EL (cell line): ENCODE measurements around the gene CAMK2D.

Source experiments
- DNase-seq: peaks from one replicate; pipeline ENCODE4 v3.0.0-alpha.2; 2016

Gene CAMK2D

DNA sequence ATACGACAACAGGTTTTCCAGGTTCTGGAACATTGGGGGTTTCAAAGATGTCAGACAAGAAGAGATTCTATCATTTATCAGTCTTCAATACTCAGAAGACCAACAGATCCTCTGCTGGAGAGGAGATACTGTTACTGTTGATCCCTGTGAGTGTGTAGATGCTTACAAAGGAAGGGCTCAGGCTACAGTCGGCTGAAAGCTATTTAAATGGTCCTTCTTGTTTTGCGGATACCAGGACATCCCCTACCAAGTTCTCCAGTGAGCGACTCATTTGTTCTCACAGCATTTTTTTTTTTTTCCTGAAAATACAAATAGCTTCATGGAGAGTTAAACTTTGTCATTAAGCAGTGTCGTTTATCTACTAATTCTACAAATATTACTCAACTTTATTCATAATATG, 201.6 kb downstream of the CAMK2D start:
- no peak for DNase-seq

- no peak for DNase-seq
Measured at GRCh38 chr4:113556382-113557134, 205.0 kb downstream of the CAMK2D start.

- no peak for DNase-seq
Measured at GRCh38 chr4:113555868-113556267, 205.7 kb downstream of the CAMK2D start.

GRCh38 chr4:113553082-113553481, 208.5 kb downstream of the CAMK2D start:
- no peak for DNase-seq

GRCh38 chr4:113550510-113550909, 211.0 kb downstream of the CAMK2D start:
- no peak for DNase-seq

GRCh38 chr4:113548303-113548702, 213.2 kb downstream of the CAMK2D start:
- DNase-seq, result no peak

DNA sequence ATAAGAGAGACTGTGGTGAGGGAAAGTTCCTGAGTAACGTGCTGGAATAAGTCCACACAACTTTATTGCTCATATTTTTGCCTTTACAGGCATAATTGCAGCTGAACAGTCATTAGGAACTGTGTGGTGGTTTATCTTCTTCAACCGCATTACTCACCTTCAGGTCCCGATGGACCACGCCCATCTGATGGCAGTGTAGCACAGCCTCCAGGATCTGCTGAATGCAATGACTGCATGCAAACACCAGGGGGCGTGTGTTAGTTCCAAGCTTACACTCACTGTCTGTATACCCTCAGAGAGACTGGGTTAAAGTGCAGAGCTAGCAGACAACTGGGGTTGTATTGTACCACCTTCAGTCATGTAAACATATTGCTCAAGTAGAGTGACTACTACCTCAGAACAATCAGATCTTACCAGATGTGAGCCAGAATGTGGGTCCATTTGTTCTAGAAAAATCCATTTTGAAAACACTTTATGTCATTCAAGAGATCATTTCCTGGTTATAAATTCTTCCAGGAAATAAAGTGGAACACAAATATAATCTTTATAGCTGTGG, 214.0 kb downstream of the CAMK2D start:
- peak; percentile 95 for DNase-seq

DNA sequence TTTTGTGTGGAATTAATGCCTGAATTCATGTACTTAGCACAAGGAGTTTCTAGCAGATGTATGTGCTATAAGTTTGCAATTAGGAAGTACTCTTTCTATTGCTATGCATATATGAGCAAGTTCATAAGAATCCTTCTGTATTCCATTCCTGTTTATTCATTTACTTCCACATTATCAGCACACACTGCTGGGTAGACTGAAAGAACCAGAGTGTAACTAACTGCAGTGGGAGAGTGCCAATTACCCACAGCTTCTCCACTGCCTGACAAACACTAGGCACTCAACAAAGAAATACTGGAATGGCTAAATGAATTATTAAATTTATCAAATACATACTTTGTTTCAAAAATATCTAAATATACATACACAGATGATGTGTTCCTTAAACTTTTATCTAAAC, 219.6 kb downstream of the CAMK2D start:
- DNase-seq, result peak; percentile 19

DNA sequence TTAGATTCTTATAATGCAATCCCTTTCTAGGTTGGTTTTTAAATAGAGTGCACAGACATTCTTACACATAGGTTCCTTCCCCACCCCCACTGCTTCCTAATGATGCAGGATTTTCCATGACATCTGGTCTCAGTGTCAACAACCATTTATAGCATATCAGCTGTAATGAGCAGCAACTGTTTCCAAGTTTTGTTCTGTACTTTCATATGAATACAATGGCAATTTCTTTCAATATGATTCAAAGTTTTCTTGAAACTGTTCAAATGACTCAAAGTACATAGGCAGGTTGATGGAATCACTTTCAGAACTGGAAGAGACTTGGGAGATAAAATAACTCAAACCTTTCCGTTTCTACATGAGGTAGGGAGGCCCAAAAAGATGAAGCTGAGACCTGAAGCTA, 220.7 kb downstream of the CAMK2D start:
- no peak for DNase-seq

DNA sequence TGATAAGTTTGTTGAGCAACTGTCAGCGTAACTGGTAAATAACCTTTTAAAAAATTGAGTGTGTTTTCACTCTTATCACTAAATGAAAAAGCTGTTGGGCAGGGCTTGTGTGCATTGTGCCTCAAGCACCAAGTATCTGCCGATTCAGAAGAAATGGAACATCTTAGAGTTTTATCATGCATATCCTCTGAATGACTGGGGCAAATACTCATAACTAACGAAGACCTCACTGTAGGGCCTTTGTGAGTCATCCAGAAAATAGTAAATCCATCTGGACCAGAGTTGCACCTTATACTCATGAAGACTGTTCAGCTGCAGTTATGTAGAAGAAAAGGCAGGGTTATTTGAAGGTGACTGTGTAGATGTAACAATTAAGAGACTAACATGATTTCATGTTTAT, 222.1 kb downstream of the CAMK2D start:
- peak; percentile 80 for DNase-seq

DNA sequence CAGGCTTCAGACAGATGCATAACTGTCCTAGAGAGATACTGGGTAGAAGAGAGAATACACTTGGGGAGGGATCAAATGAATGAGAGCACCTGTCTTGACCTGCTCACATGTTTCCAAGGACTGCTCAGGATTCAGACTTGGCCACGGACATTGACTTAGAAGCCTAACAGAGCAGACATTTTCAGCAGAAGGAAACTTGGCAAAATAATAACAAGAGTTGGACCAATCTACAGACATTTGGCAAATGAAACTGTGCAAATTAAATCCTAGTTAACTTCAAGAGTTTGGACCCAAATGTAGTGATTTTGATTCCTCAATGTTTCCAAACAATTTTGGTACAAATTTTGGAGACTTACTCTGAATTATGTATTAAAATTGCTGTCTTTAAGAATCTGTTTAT, 223.9 kb downstream of the CAMK2D start:
- DNase-seq, result no peak

DNA sequence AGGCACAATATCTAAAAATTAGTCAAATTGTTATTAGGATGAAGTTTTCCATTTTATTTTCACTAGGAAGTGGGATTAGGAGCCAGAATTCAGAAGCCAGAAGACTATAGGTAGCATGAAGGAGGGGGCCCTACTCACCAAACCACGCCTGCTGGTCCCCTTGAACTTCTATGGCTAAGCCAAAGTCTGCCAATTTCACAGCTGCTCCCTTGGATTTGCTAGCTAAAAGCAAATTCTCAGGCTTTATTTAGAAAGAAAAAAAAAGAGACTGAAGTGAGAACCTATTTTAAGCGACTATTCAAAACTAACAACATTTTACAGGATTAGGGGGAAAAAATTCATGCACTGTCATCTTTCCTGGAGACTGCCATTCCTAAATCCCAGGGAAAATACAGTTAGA, 224.3 kb downstream of the CAMK2D start:
- no peak for DNase-seq

- peak; percentile 37 for DNase-seq
Measured at GRCh38 chr4:113534711-113535110, 226.8 kb downstream of the CAMK2D start.

- no peak for DNase-seq
Measured at GRCh38 chr4:113531572-113531971, 230.0 kb downstream of the CAMK2D start.

DNA sequence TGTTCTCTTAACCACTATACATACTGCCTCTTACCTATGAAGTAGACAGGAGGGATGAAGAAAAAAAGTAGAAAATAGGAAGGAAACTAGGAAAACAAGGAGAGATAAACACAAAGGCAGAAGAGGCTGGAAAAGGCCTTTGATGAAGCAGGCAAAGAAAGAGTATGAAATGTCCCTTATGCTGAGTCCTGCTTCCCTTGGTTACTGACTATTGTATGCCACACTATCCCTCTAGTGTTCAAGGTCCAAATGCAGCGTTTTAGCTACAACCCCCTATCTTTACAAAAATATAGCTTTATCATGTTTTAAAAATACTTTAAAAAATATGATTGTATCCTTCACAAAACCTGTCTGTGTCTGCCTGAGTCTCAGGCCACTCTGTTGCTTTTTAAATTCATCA, 233.1 kb downstream of the CAMK2D start:
- DNase-seq, result no peak

DNA sequence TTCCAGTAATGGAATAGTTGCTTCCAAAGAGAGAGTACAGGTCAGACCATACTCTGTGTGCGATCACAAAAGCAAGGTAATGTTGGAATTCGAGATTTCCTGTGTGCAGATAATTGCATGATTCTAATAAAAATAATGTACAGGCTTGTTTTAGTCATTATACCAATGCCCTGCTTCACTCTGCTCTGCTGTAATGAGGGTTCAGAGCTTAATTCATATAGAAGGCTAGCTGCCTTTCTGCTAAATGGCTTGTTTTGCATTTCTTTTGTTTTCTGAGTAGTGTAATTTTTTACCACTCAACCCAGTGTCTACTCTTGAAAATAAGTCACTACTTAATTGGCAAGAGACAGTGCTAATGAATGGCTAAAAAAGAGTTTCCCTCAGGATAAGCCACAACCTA, 236.0 kb downstream of the CAMK2D start:
- DNase-seq, result no peak

GRCh38 chr4:113524505-113525186, 236.9 kb downstream of the CAMK2D start:
- no peak for DNase-seq

DNA sequence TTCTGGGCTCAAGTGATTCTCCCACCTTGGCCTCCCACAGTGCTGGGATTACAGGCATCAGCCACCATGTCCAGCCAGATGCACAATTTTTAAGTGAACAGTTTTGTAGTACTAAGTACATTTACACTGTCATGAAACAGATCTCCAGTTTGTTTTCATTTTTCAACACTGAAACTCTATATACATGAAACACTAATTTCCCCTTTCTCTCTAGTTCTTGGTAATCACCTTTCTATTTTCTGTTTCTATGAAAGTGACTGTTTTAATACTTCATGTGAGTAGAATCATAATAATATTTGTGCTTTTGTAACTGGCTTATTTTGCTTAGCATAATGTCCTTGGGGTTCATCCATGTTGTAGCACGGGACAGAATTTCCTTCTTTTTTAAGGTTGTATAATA, 237.4 kb downstream of the CAMK2D start:
- DNase-seq, result no peak

DNA sequence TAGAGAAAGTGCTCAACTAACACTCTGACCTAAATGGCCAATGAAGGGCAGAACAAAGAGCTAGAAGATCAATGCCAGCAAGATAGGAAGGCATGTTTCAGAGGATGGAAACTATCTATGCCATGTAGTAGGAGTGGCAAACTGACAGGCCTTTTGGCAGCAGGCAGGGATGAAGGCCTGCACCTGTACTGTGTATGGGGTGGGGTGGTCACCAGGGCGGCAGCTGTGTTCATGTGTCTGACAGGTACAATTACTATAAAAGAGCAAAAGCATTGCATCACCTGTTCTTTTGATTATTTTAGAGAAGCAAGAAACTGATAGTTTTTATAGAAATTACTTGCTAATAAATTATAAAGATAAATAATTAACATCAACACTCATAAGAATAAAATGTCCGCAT, 239.1 kb downstream of the CAMK2D start:
- no peak for DNase-seq

- no peak for DNase-seq
Measured at GRCh38 chr4:113513382-113513781, 248.2 kb downstream of the CAMK2D start.

GRCh38 chr4:113512880-113513279, 248.7 kb downstream of the CAMK2D start:
- DNase-seq, result no peak

DNA sequence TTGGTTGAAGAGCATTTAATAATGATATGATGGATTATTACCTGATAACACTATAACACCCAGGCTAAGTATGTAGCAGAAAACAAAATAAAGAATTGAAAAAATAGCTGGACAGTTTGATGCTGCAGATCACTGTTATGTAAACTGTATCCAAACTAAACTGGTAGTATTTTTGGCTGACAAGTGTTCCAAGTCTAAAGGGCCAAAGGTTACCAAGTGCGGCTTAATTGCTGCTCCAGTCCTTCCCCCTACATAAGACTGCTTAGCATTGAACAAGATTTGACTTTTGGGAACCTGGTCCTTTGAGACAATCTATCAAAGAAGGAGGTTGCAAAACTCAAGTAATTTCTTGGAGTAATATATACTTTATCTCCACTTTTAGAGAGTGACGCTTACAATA, 249.6 kb downstream of the CAMK2D start:
- no peak for DNase-seq

DNA sequence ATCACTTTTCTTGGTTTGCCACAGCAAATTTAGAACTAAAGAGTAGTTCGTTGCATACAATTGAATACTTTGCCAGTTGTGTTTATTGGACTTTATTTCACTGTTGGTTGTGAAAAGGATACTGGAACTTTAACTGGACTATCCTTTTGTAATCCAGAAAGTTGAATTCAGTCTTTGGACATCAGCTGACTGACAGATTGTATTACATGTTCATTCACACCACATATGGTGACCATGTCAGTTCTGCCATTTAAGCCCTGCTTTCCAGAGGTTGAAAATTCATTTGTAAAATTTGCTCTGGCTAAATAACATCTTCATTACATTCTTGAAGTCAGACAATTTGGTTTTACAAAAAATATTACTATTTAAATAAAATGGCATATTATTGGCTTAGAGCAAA, 251.7 kb downstream of the CAMK2D start:
- no peak for DNase-seq

GRCh38 chr4:113505044-113505443, 256.5 kb downstream of the CAMK2D start:
- no peak for DNase-seq
